Upper lobe of left lung (tissue), 4 donors: ENCODE data around the gene DONSON.

Source experiments
- CTCF ChIP-seq, 6 experiments: fragments of 450-650 bp in 4 of 6; fragments of 200-600 bp in 2 of 6; sonication (generic) in 2 of 6; IDR thresholded peaks; one replicate each; pipeline ENCODE4 v1.5.1; 2016 to 2019; ENCODE audit warnings: antibody characterized with exemption in 6 of 6
- POLR2A ChIP-seq, 4 donors: fragments of 450-650 bp; IDR thresholded peaks; one replicate each; pipeline ENCODE4 v1.5.1; 2016 to 2017; ENCODE audit warnings: antibody characterized with exemption in 4 of 4, mild to moderate bottlenecking in 2 of 4
- POLR2AphosphoS5 ChIP-seq, 2 donors: sonication (generic); formaldehyde crosslinking; IDR thresholded peaks; one replicate each; pipeline ENCODE4 v1.5.1; 2017; ENCODE audit warnings: antibody characterized with exemption in 2 of 2

GRCh38 chr21:33578959-33579542, 9.4 kb downstream of the DONSON start:
- TF ChIP-seq CTCF (IDR thresholded peaks at IDR 0.05) (no peak), POLR2A (IDR thresholded peaks at IDR 0.05) (no peak), POLR2AphosphoS5 (IDR thresholded peaks at IDR 0.05) (no peak)
